Activated CD8-positive, alpha-beta memory T cell treated with anti-CD3 and anti-CD28 coated beads, Interleukin-2, amount 50 U/mL, for 1 hour (primary cell): ENCODE measurements around the gene BPNT1.
"Not testable (repeated sequence)": the region's sequence is repeated elsewhere in the genome, so short reads cannot be mapped to it uniquely, and the experiment has no call there.

Experiments used
- DNase-seq: peaks from one replicate; pipeline ENCODE4 v3.0.0-alpha.2; 2020; ENCODE audit errors: extremely low read depth

BPNT1 gene, protein sequence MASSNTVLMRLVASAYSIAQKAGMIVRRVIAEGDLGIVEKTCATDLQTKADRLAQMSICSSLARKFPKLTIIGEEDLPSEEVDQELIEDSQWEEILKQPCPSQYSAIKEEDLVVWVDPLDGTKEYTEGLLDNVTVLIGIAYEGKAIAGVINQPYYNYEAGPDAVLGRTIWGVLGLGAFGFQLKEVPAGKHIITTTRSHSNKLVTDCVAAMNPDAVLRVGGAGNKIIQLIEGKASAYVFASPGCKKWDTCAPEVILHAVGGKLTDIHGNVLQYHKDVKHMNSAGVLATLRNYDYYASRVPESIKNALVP

DNA sequence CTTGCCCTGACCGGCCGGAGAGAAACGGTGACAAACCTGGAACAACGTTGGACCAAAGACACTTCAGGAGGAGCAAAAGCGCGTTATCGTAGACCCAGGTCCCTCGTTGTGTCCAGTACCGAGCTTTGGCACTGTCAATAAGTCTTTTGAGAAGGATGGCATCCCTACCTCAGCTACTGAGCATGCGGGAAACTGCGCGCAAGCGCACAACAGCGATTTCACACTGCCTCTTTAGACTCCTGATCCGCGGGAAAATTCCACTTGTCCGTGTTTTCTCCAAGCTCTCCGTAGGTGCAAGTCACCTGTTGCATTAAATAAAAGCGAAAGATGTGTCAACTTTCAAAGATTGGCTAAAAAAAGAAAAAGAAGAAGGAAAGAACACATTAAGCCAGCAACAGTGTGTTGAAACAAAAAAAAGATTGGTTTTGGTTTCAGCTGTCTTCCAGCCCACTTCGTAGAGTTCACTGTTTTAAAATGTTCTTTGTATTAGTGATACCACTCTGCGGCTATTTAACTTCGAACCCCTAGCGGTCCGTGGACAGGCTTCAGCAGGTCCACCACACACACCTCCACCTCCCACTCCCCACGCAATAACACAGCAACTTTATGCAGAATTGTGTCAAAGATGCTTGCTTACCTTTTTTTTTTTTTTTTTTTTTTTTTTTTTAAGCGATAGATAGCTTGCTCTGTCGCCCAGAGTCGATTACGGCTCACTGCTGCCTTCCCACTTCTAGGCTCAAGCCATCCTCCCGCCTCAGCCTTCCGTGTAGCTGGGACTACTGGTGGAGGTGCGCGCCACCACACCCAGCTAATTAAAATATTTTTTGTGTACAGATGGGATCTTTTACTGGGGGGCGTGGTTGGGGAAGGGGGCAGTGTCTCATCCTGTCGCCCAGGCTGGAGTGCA lies at the start of gene BPNT1:
Gene BPNT1 (minus strand): TSS at position 139 of the 907 bp plus-strand sequence. CDS start 9,942 bp downstream, outside the sequence.
- DNase-seq = peak; percentile 88

DNA sequence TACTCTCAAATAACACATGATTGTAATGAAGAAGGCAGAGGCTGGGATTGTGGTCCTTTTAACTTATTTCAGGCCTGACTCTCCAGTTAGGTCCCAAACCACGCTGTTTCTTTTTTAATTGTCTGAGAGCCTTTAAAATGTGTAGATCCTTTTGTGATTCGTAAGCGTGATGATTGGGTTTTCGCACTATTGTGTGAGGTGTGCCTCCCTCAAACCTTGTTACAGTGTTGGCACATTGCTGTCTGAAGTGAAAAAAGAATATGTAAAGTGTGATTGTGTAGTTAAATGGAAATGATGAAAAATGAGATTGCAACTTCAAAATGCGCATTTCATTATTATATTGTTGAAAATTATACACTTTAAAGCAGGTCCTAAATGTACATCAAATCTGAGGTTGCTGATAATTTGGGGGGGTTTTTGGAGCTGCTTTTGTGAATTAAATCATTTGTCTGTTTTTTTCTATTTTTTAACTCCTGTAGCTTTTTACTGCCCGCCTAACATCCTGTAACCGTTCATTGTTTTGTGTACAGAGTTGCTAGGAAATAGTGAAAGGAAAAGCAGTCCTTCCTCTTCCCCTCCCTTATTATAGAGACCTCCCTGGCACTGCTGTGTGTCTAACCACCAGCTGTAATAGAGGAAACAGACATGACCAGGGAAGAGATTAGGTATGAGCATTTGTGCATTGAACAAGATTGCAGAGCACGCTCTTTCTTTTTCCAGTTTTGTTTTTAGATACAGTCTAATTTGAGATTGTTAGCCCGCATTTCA lies 47.6 kb upstream of the BPNT1 start:
- DNase-seq = no peak

DNA sequence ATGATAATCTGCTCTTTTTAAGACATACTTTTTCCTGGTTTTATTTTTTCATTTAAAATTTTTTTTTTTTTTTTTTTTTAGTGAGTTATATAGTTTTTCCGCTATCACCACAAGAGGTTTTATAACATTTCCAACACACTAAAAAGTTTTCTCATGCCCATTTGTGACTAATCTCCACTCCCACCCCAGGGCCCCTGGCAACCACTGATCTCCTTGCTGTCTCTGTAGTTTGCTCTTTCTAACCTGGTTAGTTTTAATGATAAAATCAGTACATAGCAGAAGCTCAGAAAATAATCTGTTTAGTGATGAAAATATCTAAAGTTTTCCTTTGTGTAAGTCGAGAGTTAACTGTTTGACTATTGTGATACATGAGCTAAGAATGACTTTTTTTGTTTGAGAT lies 46.2 kb upstream of the BPNT1 start:
- no peak for DNase-seq

DNA sequence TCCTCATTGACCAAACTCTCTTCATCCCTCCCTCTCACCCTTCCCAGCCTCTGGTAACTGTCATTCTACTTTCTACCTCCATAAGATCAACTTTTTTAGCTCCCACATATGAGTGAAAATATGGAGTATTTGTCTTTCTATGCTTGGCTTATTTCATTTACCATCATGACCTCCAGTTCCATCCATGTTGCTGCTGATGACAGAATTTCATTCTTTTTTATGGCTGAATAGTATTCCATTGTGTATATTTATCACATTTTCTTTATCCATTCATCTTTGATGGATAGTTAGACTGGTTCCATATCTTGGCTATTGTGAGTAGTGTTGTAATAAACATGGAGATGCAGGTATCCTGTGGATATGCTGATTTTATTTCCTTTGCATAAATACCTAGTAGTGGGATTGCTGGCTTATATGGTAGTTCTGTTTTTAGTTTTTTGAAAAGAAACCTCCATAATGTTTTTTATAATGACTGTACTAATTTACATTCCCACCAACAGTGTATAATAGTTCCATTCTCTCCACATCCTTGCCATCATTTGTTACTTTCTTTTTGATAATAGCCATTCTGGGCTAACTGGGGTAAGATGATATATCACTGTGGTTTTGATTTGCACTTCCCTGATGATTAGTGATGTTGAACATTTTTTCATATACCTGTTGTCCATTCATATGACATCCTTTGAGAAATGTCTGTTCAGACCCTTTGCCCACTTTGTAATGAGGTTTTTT lies 40.1 kb upstream of the BPNT1 start:
- no peak for DNase-seq

DNA sequence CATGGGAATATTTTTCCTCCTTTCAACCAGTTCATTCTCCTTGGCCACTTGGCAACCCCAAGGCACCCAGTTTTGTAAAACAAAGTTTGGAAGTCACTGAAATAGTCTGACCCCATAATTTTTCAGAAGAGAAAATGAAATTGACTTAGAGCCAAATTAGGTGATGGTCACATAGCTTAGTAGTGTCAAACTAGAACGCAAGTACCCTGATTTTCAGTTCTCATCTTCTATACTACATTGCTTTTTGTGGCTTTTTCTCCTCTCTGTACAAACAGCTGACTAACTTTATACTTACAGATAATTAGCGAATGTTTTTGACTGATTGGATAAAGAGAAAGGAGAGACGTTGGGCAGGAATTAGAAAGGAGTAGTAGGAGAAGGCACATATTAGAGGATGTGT lies 37.5 kb upstream of the BPNT1 start:
- DNase-seq = no peak

DNA sequence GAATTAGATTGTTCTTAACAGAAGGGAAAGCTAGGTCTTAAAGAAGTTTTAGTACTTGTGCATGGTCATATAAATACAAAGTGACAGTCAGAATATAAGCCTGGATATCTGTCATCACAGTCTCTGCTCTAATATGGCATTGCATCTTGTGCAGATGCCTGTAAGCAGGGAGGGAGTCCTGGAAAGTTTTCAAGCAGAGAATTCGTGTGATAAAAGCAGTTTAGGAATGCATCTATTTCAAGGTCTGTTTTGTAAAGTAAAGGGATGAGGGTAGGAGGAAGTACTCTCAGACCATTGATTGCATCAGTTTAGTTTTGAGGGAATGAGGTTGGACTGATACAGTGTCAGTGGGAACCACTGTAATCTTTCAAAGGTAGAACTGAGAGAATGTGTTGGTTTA lies 35.0 kb upstream of the BPNT1 start:
- DNase-seq = no peak

DNA sequence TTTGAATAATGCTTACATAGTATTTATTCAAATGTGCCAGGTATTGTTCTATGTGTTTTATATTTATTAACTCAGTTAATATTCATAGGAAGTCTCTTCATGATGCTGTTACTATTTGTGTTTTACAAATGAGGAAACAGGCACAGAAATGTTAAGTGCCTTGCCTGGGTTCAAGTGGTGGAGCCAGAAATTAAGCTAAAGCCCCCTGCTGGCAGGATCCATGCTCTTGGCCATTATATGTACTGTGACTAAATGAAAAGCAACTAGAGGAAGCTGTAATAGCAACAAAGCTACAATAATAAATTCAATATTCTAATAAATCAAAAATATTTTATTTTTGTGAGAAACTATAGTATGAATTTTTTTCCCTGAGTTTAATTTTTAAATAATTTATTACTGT lies 34.3 kb upstream of the BPNT1 start:
- DNase-seq = no peak

DNA sequence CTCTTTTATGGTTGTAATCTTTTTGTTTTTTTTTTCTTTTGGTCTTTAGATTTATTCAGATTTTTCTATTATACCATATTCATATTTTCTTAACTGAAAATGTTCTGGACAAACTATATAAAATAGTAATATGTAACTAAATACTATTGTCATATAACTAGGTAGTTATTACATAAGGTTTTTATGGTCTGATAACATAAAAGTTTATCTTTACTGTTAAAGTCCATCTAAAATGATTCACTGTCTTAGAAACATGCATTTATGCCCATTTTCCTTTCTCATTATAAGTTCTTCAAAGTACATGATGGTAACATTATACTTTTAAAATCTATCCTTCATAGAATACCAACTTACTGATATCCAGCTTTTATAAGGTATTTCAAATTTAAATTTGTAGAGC lies 33.5 kb upstream of the BPNT1 start:
- DNase-seq = no peak

DNA sequence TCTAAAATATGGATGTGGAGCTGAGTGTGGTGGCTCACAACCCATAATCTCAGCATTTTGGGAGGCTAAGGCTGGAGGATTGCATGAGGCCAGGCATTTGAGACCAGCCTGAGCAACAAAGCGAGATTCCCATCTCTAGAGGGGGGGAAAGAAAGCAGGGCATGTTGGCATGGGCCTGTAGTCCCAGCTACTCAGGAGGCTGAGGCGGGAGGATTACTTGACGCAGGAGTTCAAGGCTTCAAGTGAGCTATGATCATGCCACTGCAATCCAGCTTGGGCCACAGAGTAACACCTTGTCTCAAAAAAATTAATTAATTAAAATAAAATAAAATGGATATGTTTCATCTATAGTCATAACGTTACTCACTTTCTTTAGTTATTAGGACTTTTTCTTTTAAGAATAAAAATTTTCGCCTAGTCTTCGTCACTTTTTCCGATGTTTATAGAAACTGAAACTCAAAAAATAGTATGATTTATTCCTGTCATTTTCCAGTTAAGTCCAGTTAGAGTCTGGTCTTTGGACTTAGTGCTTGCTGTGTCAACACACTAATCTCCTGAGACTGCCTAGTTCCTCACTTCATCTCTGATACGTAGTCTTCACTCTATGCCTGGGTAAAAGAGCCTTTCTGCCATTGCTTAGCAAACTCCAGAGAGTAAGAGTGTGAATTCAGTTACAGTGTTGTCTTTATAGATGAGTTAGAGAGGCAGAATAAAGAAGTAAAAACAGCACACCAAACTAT lies 32.4 kb upstream of the BPNT1 start:
- DNase-seq = no peak

DNA sequence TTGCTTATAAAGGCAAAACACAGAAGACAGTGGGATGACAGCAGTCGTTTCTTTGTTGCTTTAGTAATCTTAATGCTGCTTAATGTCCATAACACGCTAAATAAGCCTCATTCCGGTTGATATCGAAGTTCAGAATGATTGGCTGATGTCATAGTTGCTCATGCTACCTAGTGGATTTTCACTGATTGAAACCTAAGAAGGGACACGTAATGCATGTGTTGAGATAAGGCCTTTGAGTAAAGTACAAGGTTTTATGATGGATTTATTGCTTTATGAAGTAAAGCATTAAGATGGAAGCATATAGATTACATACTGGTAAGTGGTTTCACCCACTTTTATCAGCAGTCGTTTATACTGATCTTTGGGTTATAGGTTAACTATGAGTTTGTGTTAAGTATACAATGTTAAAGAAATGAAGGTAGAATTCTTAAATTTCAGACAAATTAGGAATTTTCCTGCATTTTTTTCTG lies 29.5 kb upstream of the BPNT1 start:
- no peak for DNase-seq

DNA sequence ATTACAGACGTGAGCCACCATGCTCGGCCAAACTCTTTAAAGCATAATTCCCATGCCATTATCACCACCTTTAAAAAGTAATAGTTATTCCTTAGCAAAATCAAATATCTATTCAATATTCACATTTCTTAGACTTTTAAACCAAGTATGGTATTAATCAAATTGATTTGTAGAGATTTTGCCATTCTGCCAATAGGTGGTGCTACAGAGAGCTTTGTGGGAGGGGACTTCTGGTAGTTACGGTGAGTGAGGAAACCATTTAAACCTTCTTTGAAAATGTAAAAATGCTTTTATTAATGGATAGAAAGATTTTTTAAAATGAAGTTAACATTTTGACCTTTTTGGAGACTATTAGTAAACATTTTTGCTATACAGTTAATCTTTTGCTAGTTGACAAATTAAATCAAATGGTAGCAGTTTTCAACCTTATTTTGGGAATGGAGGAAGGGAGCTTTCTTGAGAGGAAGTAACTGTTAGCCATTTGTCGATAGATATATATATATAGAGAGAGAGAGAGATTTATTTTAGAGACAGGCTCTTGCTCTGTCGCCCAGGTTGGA lies 23.6 kb upstream of the BPNT1 start:
- DNase-seq = no peak

DNA sequence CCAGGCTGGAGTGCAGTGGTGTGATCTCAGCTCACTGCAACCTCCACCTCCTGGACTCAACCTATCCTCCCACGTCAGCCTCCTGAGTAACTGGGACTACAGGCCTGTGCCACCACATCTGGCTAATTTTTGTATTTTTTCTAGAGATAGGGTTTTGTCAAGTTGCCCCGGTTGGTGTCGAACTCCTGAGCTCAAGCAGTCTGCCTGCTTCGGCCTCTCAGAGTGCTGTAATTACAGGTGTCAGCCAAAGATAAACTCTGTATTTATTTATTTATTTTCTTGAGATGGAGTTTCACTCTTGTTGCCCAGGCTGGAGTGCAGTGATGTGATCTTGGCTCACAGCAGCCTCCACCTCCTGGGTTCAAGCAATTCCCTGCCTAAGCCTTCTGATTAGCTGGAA lies 23.0 kb upstream of the BPNT1 start:
- DNase-seq = not testable (repeated sequence)

DNA sequence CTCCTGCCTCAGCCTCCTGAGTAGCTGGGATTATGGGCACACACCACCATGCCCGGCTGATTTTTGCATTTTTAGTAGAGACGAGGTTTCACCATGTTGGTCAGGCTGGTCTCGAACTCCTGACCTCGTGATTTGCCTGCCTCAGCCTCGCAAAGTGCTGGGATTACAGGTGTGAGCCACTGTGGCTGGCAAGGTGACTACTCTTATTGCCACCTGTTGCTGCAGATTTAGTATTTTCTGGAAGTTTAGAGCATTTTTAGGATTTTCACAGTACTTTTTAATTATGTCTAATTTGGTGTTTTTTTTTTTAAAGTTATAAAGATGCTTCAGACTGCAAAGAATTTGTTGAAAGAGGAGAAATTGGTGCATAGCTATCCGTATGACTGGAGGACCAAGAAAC lies 20.9 kb upstream of the BPNT1 start:
- DNase-seq = not testable (repeated sequence)

DNA sequence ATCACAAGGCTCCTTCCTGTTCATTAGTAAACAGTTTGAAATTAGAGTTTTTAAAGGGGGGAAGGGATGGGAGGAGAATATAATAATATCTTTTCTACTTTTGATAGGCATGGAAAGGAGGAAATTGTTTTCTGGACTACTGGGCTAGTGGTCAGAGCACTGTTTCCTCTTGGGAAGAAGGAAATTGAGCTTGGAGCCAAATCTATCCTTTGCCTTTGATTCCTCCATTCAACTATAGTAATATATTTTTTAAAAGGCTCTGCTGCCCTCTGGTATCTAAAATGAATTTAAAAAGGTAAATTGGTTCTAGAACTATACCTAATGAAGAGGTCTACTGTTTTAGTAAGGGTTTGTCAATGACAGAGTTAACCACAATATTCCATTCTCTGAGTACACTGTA lies 10.2 kb upstream of the BPNT1 start:
- no peak for DNase-seq

DNA sequence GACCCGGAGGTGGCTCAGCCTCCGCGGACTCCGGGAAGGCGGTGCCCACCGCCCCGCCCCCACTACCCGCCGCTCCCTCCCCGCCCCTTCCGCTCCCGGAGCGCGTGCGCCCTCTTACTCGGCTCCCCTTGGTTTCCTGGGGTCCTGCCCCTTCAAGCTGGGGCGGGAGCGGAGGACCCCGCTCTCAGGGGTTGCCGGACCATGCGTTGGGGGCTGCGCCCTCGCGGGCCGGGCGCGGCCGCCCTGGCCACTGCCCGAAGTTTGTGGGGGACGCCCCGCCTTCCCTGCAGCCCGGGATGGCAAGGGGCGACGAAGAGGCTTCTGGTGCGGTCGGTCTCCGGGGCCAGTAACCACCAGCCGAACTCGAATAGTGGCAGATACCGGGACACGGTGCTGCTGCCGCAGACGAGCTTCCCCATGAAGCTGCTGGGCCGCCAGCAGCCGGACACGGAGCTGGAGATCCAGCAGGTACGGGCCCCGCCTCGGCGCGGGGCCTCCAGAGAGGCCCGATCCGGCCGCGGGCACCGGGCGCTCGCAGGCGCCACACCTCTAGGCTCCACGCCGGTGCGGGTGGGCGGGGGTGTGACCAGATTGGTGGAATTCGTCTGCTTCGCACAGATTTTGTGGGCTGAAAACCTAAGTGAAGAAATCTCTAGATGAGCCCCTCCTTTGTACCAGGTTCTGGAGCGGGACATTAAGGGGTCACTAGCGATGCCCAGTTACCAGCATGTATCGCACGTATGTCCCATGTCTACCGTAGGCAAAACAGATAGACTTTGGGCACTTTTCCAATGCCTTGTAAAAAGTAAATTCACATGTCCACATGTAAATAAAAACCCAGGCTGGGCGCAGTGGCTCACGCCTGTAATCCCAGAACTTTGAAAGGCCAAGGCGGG lies 4.7 kb upstream of the BPNT1 start, which contains the start of gene IARS2:
Gene IARS2 (plus strand): TSS at position 117 of the 896 bp plus-strand sequence. CDS start 85 bp downstream, at position 202.
- DNase-seq = peak; percentile 60

DNA sequence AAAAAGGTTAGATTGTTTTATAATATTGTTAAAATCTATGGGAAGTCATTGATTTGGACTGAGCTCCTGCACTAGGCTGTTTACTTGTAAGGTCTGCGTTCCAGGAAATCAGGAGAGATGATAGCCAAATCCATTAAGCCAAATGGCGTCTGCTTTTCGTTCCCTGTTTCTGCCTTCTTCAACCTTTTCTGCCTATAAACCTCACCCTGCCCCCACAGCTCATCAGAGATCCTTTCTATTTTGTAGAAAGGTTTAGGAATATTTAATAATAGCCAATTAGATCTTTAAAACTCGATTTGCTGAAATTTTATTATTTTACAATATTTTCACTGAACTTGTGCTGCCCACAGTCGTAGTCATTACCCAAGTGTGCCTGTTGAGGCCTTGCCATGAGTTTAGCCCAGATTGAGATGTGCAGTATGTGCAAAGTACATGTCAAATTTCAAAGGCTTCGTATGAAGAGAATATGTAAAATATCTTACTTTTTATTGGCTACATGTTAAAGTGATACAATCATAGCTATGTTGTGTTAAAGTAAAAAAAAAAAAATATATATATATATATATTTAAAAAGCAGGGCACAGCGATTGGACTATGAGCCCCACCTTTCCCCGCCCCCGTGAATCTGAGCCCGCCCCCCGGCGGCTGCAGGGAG lies 3.9 kb upstream of the BPNT1 start:
- no peak for DNase-seq

DNA sequence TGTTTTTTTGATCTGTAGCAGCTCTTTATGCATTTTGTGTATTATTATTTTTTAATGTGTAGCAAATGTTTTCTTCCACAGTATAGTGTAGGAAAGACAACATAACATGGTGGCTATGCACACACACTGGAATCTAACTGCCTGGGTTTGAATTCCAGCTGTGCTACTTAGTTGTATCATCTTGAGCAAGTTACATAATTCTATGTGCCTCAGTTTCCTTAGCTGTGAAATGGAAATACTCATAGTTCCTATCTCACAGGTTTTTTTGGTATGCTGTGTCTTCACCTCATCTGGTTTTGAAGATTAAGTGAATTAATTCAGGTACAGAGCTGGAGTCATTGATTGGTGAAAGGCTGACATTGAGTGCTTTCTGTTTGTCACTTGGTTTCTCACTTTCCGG lies 3.1 kb upstream of the BPNT1 start:
- no peak for DNase-seq

DNA sequence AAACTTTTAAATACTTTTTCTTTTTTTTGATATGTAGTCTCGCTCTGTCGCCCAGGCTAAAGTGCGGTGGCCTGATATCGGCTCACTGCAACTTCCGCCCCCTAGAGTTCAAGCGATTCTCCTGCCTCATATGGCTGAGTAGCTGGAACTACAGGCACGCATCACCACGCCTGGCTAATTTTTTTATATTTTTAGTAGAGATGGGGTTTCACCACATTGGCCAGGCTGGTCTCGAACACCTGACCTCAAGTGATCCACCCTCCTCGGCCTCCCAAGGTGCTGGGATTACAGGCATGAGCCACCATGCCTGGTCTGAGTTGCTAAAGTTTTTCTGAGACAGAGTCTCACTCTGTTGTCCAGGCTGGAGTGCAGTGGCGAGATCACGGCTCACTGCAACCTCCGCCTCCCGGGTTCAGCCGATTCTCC lies 3.3 kb downstream of the BPNT1 start:
- not testable (repeated sequence) for DNase-seq

DNA sequence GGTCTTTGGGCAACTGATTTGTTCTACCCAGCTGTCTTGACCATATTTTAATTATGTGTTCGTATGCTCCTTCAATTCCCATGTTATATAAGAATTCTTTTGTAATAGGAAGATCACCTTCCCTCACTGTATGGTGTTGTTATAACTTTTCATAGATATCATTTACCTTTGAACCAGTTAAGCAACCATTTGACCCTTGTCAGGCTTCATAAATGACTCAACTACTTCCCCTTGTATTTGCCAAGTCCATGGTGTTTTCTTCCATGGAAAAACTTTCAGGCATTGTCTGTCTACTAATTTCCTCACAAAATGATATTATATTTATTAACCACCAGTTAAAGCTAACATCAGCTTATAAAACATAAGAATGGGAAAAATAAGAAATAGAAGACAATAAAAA lies 5.1 kb downstream of the BPNT1 start:
- DNase-seq = no peak
